ENCODE data around the gene IDE. TPM values are rescaled to one million over a fixed set of nuclear protein-coding genes. Genes with fewer than 3 reads are reported as not detected.
A peak's percentile ranks its signal among the peaks of the same experiment; 100 is the strongest.

IDE gene
- total and polyA plus RNA-seq, 2 of the 13 experiments (the other 11 are each of a cell fraction or from before 2014, with no cell fraction given), result 16.1 to 52.1 TPM

DNA sequence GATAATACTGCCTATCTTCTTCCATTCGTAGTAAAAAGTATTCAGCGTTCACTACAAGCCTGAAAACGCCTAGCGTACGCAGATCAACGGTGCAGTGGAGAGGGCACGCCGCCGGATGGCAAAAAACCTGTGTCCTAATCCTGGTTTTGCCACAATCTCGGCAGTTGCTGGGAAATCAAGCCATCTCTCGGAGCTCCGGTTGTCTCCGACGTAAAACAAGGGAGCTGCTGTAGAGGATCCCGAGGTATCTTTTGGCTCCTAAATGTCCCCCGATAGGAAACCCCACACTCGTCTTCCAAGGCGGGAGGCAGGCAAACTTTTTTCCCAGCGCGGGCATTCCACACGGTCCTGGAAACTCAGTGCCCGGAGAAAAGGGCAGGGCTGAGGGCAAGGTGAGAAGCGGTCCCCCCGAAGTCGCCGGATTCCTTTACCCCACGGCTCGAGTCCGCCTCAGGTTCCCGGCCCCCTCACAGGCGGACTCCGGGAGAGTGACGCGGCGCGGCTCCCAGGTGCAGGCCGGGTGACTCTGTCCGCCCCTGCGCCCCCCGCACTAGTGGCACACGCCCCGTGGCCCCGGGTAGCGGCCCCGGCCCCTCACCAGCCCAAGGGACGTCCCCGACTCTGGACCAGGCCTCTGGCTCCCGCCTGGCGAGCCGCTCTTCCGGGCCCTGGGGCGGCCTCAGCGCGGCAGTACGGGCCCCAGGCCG lies 649 bp downstream of the IDE start:
- intact Hi-C loops (cut with micrococcal nuclease; ENCODE audit: unreplicated experiment), result no loop called here
- peaks cover 40% of the 10 kb centered on the region for H3K4me1 ChIP-seq (ENCODE audit: insufficient read depth, low read length)
- BruUV-seq (replicated peaks), result TSS peak; percentile 69
- no peaks in the 10 kb centered on the region for H3K9me3 ChIP-seq (ENCODE audit: low read length)
- ChIA-PET POLR2A (interaction anchor here (1.0 to 5.3 kb wide), 10 partner anchors 8 to 449 kb away, joined by 3 to 71 read pairs (median 4); partner anchors contain the start of genes EXOC6, HHEX and KIF11), CTCF (ENCODE audit: low intra/inter-chr PET ratio, low total read pairs) (interaction anchor here (2.8 kb wide), 1 partner anchor 56 kb away, joined by 38 read pairs; no protein-coding TSS in a partner anchor)
- FAIRE-seq (peak; percentile 75), ATAC-seq (peak; percentile 62), DNase-seq (ENCODE audit: low spot score) (no peak)
- peak overlapping the region; percentile 92 for H3K4me2 ChIP-seq (ENCODE audit: low read depth, low read length)
- peaks cover 0 to 8% of the 10 kb centered on the region in 2 experiments; a peak in 2 of 5 replicates for H3K36me3 ChIP-seq (replicated peaks in 1 of 2; ENCODE audit: control insufficient read depth in 1 of 2, insufficient read depth in 2 of 2, low read length in 2 of 2)
- H3K9ac ChIP-seq (ENCODE audit: insufficient read depth, low read depth, low read length), result peak overlapping the region; percentile 95
- peak overlapping the region; percentile 98 for H3K27ac ChIP-seq (ENCODE audit: extremely low read length, insufficient read depth, low read length)
- in situ Hi-C loops (cut with HindIII; ENCODE audit: extremely low pct_ligation_motif_present, low pct_unique_long_range_greater_than_20kb), result loop anchor here (5.0 kb wide), 1 partner anchor 51 kb away; no protein-coding TSS in a partner anchor
- H3K27me3 ChIP-seq (ENCODE audit: control insufficient read depth in 1 of 2, insufficient read depth in 2 of 2, low read length in 2 of 2), result no peaks in the 10 kb centered on the region; a peak in 1 of 5 replicates
- peaks cover 44% of the 10 kb centered on the region for H3K79me2 ChIP-seq (ENCODE audit: insufficient read depth, low read length)
- WGBS (ENCODE audit: low lambda C conversion rate), result 2% methylated on average over 13 of the region's 56 CpGs
- peak overlapping the region; percentile 47 for H2AFZ ChIP-seq (ENCODE audit: low read length)
- peak overlapping the region; percentile 69 to 97 (median 96) for H3K4me3 ChIP-seq (replicated peaks in 1 of 3; ENCODE audit: insufficient read depth in 1 of 3, low read depth in 2 of 3, low read length in 3 of 3)
- no peaks in the 10 kb centered on the region for H4K20me1 ChIP-seq (ENCODE audit: insufficient read depth, low read length)
- TF ChIP-seq JUND (CRISPR knock-in tag; IDR thresholded peaks at IDR 0.05) (no peak), ZNF333 (CRISPR knock-in tag; IDR thresholded peaks at IDR 0.05; ENCODE audit: borderline replicate concordance) (0 out of 2 replicates have a peak, but pooled peaks have one; percentile 81), EEA1 (CRISPR knock-in tag; IDR thresholded peaks at IDR 0.05; ENCODE audit: borderline replicate concordance) (no peak), TAF1 (CRISPR knock-in tag; IDR thresholded peaks at IDR 0.05) (no peak), TCF7 (IDR thresholded peaks at IDR 0.05; ENCODE audit: low read depth) (no peak), ZNF550 (CRISPR knock-in tag; IDR thresholded peaks at IDR 0.05; ENCODE audit: borderline replicate concordance) (no peak), SUZ12 (IDR thresholded peaks at IDR 0.05; ENCODE audit: low read depth, low read length) (no peak), ZNF605 (CRISPR knock-in tag; IDR thresholded peaks at IDR 0.05) (no peak), ZNF235 (CRISPR knock-in tag; IDR thresholded peaks at IDR 0.05; ENCODE audit: borderline replicate concordance) (peak; percentile 95), GPN1 (CRISPR knock-in tag; IDR thresholded peaks at IDR 0.05; ENCODE audit: borderline replicate concordance) (no peak), ZNF101 (CRISPR knock-in tag; IDR thresholded peaks at IDR 0.05; ENCODE audit: borderline replicate concordance, low read depth) (no peak), RFX3 (CRISPR knock-in tag; IDR thresholded peaks at IDR 0.05) (no peak), ZFP36 (IDR thresholded peaks at IDR 0.05; ENCODE audit: borderline replicate concordance, low read depth, low read length, partially characterized antibody) (no peak), ZNF773 (CRISPR knock-in tag; IDR thresholded peaks at IDR 0.05; ENCODE audit: borderline replicate concordance) (0 out of 2 replicates have a peak, but pooled peaks have one; percentile 48), ZNF441 (CRISPR knock-in tag; IDR thresholded peaks at IDR 0.05; ENCODE audit: borderline replicate concordance) (no peak)
- TF ChIP-seq, protein P1, sequence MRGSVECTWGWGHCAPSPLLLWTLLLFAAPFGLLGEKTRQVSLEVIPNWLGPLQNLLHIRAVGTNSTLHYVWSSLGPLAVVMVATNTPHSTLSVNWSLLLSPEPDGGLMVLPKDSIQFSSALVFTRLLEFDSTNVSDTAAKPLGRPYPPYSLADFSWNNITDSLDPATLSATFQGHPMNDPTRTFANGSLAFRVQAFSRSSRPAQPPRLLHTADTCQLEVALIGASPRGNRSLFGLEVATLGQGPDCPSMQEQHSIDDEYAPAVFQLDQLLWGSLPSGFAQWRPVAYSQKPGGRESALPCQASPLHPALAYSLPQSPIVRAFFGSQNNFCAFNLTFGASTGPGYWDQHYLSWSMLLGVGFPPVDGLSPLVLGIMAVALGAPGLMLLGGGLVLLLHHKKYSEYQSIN (CRISPR knock-in tag; IDR thresholded peaks at IDR 0.05; ENCODE audit: borderline replicate concordance), result no peak
- TF ChIP-seq, protein P2, sequence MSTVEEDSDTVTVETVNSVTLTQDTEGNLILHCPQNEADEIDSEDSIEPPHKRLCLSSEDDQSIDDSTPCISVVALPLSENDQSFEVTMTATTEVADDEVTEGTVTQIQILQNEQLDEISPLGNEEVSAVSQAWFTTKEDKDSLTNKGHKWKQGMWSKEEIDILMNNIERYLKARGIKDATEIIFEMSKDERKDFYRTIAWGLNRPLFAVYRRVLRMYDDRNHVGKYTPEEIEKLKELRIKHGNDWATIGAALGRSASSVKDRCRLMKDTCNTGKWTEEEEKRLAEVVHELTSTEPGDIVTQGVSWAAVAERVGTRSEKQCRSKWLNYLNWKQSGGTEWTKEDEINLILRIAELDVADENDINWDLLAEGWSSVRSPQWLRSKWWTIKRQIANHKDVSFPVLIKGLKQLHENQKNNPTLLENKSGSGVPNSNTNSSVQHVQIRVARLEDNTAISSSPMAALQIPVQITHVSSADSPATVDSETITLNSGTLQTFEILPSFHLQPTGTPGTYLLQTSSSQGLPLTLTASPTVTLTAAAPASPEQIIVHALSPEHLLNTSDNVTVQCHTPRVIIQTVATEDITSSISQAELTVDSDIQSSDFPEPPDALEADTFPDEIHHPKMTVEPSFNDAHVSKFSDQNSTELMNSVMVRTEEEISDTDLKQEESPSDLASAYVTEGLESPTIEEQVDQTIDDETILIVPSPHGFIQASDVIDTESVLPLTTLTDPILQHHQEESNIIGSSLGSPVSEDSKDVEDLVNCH (CRISPR knock-in tag; IDR thresholded peaks at IDR 0.05), result no peak
- TF ChIP-seq, protein P3, sequence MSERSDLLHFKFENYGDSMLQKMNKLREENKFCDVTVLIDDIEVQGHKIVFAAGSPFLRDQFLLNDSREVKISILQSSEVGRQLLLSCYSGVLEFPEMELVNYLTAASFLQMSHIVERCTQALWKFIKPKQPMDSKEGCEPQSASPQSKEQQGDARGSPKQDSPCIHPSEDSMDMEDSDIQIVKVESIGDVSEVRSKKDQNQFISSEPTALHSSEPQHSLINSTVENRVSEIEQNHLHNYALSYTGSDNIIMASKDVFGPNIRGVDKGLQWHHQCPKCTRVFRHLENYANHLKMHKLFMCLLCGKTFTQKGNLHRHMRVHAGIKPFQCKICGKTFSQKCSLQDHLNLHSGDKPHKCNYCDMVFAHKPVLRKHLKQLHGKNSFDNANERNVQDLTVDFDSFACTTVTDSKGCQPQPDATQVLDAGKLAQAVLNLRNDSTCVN (CRISPR knock-in tag; IDR thresholded peaks at IDR 0.05; ENCODE audit: borderline replicate concordance), result no peak

Measured in HepG2 (cell line).